Measurements from ENCODE around the gene DFFA.

Gene DFFA

DNA sequence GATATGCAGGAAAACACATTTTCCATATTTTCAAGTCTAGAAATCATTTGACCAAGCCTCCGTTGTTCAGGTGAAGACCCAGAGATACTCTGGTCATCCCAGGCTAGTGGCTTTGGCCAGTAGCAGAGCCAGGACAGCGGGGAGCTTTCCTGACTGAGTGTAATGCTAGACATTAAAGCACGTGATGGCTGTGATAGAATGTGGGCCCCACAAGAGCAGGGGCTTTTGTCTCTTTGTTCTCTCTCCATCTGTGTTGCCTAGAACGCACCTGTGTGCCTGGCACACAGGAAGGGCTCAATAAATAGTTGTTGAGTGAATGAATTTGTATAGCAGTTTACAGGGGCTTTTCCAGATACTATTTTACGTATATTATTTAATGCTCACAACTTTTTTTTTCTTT is 31.5 kb downstream of the DFFA start:
- TF ChIP-seq FOXP2 (optimal IDR thresholded peaks at IDR 0.05; ENCODE audit: borderline replicate concordance, extremely low read depth, extremely low read length, insufficient read depth) (no peak), TAF1 (IDR thresholded peaks at IDR 0.05; ENCODE audit: borderline replicate concordance, insufficient read depth, low read length) (no peak), POLR2AphosphoS5 (IDR thresholded peaks at IDR 0.05; ENCODE audit: low read depth, low read length) (no peak), SIN3A (IDR thresholded peaks at IDR 0.05; ENCODE audit: borderline replicate concordance, insufficient read depth, low read length) (no peak)
- TF ChIP-seq, protein P1, sequence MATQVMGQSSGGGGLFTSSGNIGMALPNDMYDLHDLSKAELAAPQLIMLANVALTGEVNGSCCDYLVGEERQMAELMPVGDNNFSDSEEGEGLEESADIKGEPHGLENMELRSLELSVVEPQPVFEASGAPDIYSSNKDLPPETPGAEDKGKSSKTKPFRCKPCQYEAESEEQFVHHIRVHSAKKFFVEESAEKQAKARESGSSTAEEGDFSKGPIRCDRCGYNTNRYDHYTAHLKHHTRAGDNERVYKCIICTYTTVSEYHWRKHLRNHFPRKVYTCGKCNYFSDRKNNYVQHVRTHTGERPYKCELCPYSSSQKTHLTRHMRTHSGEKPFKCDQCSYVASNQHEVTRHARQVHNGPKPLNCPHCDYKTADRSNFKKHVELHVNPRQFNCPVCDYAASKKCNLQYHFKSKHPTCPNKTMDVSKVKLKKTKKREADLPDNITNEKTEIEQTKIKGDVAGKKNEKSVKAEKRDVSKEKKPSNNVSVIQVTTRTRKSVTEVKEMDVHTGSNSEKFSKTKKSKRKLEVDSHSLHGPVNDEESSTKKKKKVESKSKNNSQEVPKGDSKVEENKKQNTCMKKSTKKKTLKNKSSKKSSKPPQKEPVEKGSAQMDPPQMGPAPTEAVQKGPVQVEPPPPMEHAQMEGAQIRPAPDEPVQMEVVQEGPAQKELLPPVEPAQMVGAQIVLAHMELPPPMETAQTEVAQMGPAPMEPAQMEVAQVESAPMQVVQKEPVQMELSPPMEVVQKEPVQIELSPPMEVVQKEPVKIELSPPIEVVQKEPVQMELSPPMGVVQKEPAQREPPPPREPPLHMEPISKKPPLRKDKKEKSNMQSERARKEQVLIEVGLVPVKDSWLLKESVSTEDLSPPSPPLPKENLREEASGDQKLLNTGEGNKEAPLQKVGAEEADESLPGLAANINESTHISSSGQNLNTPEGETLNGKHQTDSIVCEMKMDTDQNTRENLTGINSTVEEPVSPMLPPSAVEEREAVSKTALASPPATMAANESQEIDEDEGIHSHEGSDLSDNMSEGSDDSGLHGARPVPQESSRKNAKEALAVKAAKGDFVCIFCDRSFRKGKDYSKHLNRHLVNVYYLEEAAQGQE (IDR thresholded peaks at IDR 0.05; ENCODE audit: insufficient read depth in 1 of 2, low read depth in 2 of 2, low read length in 2 of 2) = no peak

DNA sequence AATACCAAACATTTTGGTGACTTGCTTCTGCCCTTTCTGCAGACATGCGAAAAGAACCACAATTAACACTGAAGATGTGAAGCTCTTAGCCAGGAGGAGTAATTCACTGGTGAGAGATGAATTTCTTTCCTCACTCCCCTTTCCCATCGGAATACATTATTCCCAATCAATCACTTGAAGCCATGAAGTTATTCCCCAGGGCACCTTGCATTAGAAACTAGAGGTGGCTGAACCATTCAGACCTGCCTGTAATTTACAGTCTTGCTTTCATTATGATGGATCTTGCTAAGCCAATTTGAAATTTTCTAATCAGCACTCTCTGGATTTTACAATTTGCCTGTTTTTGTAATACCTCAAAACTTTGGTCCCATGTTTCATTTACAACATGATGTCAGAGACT is 32.0 kb downstream of the DFFA start:
- TF ChIP-seq SIN3A (IDR thresholded peaks at IDR 0.05; ENCODE audit: borderline replicate concordance, insufficient read depth, low read length) (no peak), TAF1 (IDR thresholded peaks at IDR 0.05; ENCODE audit: borderline replicate concordance, insufficient read depth, low read length) (no peak), POLR2AphosphoS5 (IDR thresholded peaks at IDR 0.05; ENCODE audit: low read depth, low read length) (no peak), FOXP2 (optimal IDR thresholded peaks at IDR 0.05; ENCODE audit: borderline replicate concordance, extremely low read depth, extremely low read length, insufficient read depth) (no peak)
- TF ChIP-seq, protein P1 (IDR thresholded peaks at IDR 0.05; ENCODE audit: insufficient read depth in 1 of 2, low read depth in 2 of 2, low read length in 2 of 2) = no peak

DNA sequence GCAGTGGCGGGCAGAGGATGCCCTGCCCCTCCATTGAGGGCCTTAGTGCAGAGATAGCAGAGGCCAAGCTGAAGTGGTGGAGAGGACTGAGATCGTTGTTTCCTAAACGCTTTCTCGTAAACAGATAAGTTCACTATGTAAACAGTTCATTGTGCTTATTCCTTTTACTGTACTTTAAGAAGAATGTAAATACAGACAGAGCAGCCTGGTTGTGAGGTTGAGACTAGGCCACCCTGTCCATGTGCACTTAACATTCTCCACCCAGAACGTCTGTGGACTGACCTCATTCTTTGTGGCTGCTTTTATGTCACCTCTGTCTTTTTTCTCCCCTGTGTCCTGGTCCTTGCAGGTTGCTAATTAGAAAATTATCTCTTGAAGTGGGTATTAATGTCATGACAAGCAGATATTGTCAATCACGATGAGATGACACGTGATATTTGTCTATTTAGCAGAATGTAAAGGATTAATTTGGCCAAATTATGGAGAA is 33.6 kb downstream of the DFFA start:
- TF ChIP-seq TAF1 (IDR thresholded peaks at IDR 0.05; ENCODE audit: borderline replicate concordance, insufficient read depth, low read length) (no peak), POLR2AphosphoS5 (IDR thresholded peaks at IDR 0.05; ENCODE audit: low read depth, low read length) (no peak), SIN3A (IDR thresholded peaks at IDR 0.05; ENCODE audit: borderline replicate concordance, insufficient read depth, low read length) (no peak), FOXP2 (optimal IDR thresholded peaks at IDR 0.05; ENCODE audit: borderline replicate concordance, extremely low read depth, extremely low read length, insufficient read depth) (no peak)
- TF ChIP-seq, protein P1 (IDR thresholded peaks at IDR 0.05; ENCODE audit: insufficient read depth in 1 of 2, low read depth in 2 of 2, low read length in 2 of 2) = no peak

DNA sequence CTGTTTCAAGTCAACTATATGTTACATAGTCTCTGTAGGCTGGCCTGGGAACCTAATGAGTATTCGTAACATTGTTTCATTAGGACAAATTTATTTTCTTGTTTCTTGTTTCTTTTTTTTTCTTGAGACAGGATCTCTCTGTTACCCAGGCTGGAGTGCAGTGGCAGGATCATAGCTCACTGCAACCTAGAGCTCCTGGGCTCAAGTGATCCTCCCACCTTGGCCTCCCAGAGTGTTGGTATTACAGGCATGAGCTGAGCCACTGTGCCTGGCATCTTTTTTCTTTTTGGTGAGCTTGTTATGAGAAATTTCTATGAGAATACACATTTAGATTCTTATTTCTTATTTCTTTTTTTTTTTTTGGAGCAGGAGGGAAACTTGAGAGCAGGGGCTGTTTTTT is 35.3 kb downstream of the DFFA start:
- TF ChIP-seq TAF1 (IDR thresholded peaks at IDR 0.05; ENCODE audit: borderline replicate concordance, insufficient read depth, low read length) (no peak), FOXP2 (optimal IDR thresholded peaks at IDR 0.05; ENCODE audit: borderline replicate concordance, extremely low read depth, extremely low read length, insufficient read depth) (no peak)
- TF ChIP-seq, protein P1 (IDR thresholded peaks at IDR 0.05; ENCODE audit: insufficient read depth in 1 of 2, low read depth in 2 of 2, low read length in 2 of 2) = no peak

DNA sequence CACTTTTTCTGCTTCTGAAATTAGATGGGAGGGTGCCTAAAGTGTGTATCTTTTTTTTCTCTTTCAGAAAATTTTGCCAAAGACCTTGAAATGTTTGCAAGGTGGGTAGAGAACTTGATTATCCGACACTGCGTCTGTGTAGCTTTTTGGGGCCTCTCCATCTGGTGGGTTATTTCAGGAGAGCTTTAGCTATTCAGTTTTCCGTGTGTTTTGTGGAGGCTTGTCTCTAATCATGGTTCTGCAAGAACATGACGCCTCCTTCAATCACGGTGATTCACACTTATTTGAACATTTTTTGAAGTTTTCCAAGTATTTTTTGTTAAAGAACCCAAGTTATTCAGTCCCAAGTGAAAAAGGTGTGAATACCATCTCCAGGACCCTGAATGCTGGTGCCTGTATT is 37.7 kb downstream of the DFFA start:
- TF ChIP-seq FOXP2 (optimal IDR thresholded peaks at IDR 0.05; ENCODE audit: borderline replicate concordance, extremely low read depth, extremely low read length, insufficient read depth) (no peak), POLR2AphosphoS5 (IDR thresholded peaks at IDR 0.05; ENCODE audit: low read depth, low read length) (no peak), TAF1 (IDR thresholded peaks at IDR 0.05; ENCODE audit: borderline replicate concordance, insufficient read depth, low read length) (no peak), SIN3A (IDR thresholded peaks at IDR 0.05; ENCODE audit: borderline replicate concordance, insufficient read depth, low read length) (no peak)
- TF ChIP-seq, protein P1 (IDR thresholded peaks at IDR 0.05; ENCODE audit: insufficient read depth in 1 of 2, low read depth in 2 of 2, low read length in 2 of 2) = no peak

Data from PFSK-1 (cell line).